T-helper 1 cell treated with Interleukin-12 subunit alpha and Interleukin-12 subunit beta and Interleukin-4 antibody, amounts not matched to agents 30 ng/mL and 1 ng/mL, for 36 hours (primary cell): ENCODE measurements around the gene NLRP1. TPM values are rescaled to one million over a fixed set of nuclear protein-coding genes. Genes with fewer than 3 reads are reported as not detected.

ENCODE experiments used
- intact Hi-C: fragments of 100-400 bp; cut with micrococcal nuclease; formaldehyde crosslinking; loops from one replicate; pipeline ENCODE4 v1.15.1; 2024
- total RNA-seq: library from RNA; stranded (reverse); gene quantifications from 2 replicates; pipeline ENCODE4 v1.2.3, GENCODE V29; 2022

Gene NLRP1
- total RNA-seq, 1 donor from 2014 or later: 69.0 TPM

DNA sequence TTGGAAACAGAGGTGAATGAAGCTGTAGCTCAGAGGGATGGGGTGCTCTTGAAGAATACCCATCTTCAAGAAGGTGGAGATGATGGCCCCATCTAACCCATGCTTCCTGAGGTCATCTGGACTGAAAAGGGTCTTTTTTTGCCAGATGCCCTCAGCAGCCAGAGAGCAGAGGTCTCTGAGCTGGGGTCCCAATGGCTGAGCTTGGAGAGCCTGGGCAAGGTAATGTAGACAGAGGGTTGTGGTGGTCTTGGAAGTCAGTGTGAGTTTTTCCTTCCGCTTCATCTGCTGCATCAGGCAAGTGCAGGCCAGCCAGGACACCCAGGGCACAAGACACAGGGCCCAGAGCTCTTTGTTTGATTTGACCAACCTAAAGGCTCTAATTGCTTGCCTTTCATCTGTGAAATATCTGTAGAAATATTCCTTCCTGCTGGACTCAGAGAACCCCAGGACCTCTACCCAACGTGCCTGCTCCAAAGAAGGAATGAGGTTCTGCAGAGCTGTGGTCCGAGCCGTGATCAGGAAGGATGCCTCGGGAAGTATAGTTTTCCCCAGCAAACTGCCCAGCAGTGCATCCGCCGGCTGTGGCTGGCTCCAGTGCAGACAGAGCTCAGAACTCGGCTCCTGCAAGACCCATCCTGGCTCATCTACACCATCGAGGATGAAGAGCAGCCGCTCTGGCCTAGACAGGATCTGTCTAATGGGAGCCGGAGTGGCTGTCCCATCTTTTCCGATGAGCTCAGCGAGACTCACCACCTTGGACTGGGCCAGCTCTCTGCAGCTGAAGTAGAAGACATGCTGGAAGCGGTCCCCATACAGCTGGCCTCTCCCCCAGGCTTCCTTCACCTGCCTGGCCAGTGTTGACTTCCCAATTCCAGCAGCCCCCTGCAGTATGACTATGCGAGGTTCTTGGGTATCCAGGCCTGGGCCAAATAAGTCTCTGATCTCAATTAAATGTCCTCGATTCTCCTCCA lies 25.2 kb downstream of the NLRP1 start:
- intact Hi-C loops: no loop called here

DNA sequence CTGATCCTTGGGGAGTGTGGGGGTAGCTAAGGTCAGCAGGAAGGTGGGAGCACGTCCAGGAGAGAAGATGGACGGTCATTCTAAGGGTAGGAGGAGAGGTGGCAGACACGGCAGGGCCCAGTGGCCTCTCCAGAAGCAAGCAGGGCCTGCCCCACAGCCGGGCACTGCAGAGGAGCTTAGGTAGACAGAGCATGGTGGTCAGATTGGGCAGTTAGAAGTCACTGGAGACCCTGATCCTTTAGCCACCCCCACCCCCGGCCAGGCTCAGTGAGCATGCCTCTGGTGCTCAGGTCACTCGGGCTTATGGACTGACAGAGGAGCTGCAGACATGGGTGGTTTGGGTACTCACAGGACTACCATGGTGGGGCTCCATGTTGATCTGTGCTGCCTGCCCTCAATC lies 26.3 kb downstream of the NLRP1 start:
- intact Hi-C loops: no loop called here

DNA sequence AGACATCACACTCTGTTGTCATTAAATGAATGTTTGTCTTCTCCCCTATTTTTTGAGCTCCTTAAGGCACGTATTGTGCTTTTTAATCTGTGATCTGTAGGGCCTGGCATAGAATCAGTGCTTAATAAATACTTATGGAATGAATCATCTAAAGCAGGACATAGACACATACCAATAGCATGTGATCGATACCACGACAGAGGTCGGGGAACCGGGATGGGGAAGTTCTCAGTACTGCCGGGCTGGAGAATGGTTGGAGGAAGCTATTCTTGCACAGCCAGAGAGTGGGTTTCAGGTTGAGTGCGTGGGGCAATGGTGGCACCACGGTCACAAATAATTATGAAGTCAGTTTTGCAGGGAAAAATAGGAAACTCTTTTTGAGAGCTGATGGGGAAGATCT lies 26.8 kb downstream of the NLRP1 start:
- intact Hi-C loops: no loop called here

- intact Hi-C loops: no loop called here
Observed at GRCh38 chr17:5555254-5555653, 29.1 kb downstream of the NLRP1 start.

GRCh38 chr17:5553479-5553878 lies 30.8 kb downstream of the NLRP1 start:
- intact Hi-C loops: no loop called here

GRCh38 chr17:5552841-5553240 lies 31.5 kb downstream of the NLRP1 start:
- intact Hi-C loops: no loop called here

DNA sequence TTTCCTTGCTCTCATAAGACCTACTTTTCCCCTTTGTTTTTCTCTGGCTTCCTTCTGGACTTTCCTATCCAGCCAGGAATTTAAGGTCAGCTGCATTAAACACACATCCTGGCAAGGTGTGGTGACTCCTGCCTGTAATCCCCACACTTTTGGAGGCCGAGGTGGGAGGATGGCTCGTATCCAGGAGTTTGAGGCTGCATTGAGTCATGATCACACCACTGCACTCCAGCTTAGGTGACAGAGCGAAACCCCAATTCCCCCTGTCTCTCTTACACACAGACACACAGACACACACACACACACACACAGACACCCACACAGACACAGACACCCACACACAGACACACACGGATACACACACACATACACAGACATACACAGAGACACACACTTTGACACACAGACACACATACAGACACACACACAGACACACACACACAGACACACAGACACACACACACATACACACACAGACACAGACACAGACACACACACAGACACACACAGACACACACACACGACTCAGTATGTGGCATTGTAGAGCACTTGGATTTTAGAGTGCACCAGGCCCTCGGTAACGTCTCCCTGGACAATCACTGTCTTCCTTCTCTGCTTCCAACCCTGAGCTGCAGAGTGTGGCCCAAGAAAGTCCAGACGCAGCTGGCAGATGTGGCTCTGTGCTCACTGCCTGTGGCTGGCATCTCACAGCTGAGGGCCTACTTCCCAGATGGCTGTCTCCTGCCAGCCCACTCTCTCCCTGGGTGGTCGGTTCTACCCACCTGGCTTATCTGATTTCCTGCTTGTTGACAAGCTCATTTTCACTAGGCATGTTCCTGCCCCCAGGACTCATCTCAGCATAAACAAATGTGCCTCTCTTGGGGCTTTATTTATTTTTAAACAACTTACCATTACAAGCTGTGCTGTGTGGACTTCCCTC lies 39.0 kb downstream of the NLRP1 start:
- intact Hi-C loops: no loop called here

GRCh38 chr17:5544115-5544514 lies 40.2 kb downstream of the NLRP1 start:
- intact Hi-C loops: no loop called here

DNA sequence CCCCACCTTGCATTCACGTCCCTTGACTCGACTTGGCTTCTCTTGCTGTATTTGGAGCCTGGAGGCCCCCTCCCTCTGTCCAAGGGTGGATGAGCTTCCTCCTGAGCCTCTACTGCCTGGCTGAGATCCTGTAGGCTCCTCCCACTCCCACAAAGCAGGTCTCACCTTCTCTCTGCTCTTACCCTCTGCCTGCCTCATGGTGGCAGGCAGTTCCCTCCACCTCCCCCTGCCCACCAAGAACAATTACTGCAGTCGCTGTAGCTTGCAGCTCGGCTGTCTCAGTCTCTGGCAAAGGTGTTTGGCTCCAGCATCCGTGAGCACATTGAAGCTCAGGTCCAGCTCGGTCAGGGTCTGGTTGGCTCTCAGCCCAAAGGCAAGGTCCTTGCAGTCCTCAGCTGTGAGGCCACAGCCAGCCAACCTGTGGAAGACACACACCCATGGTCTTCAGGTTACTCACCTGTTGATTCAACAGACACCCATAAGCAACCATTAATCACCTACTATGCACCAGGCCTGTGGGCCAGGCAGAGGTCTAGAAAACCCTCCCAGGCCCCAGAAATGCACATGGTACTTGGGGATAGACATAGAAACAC lies 42.6 kb downstream of the NLRP1 start:
- intact Hi-C loops: no loop called here

DNA sequence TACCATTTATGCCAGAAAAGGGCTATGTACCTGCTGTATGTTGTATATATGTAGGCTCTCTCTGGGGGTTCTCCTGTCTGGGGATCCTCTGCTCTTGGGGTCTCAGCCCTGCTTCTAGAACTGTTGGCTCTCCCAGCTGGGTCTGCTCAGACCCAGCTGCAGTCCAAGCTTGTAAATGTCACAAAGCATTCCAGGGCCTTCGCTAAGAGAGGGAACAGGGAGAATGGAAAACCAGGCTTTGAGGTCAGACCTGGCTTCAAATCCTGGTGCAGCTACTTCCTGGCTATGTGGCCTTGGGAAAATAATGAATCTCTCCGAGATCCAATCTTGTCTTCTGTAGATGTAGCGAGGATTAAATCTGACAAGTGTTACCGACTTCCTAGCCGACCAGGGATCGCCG lies 44.0 kb downstream of the NLRP1 start:
- intact Hi-C loops: no loop called here

GRCh38 chr17:5539286-5539685 lies 45.0 kb downstream of the NLRP1 start:
- intact Hi-C loops: no loop called here

DNA sequence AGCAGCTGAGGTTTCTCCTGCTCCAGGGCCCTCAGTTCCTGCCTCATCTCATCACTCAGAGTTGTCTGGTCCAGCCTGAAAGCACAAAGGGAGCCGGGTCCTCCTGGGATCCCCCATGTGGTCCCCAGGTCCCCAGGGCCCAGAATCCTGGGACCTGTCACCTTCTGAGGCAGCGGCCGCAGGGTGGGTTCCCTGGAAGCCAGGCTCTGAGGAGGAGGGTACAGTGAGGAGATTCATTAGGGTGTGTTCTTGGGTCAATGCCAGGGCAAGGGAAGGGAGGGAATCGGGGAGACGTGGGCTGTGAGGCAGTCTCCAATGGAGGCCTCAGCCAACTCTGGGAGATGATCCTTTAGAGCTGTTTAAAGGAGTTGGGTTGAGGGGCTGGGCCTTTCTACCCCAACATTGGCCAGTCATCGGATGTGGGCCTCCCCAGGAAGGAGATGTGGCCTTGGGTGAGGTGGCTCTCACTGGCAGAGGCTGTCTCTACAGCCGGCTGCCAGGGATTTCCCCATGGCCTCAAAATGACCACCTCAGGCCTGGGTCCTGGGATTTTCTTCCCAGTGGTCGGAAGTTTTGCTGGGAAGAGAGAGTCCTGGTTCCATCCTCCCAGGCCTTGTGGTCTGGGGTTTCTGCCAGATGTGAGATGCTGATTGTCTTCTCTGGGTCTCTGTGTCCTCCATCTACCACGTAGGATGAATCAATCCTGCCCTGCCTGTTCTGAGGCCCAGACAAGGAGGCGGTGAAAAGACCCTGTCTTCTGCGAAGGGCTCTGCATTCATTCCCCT lies 47.3 kb downstream of the NLRP1 start:
- intact Hi-C loops: no loop called here

DNA sequence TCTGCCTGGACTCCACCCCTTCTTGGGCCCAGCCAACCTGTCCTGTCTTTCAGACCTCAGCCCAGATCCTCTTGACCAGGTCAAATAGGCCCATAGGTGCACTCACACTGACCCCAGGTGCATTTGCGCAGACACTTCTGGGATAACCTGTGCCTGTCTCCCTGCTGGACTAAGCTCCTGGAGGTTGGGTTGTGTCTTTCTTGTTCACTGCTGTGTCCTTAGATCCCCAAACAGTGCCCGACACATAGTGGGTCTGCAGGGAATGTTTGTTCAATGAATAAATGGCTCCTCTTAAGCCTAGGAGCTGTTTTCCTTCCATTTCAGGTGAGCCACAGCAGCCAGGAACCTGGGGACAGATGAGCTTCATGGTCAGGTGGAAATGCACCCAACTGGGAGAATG lies 48.9 kb downstream of the NLRP1 start:
- intact Hi-C loops: no loop called here

- intact Hi-C loops: no loop called here
Observed at GRCh38 chr17:5533486-5534315, 50.6 kb downstream of the NLRP1 start.

GRCh38 chr17:5532581-5532980 lies 51.7 kb downstream of the NLRP1 start:
- intact Hi-C loops: no loop called here

DNA sequence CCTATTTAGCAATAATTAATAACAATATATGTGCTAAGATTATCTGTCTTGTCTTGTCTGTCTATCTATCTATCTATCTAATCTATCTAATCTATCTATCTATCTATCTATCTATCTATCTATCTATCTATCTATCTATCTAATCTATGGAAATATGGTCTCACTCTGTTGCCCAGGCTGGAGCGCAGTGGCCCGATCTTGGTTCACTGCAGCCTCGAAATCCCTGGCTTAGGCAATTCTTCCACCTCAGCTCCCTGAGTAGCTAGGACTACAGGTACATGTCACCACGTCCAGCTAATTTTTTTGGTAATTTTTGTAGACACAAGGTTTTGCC lies 53.3 kb downstream of the NLRP1 start:
- intact Hi-C loops: no loop called here

DNA sequence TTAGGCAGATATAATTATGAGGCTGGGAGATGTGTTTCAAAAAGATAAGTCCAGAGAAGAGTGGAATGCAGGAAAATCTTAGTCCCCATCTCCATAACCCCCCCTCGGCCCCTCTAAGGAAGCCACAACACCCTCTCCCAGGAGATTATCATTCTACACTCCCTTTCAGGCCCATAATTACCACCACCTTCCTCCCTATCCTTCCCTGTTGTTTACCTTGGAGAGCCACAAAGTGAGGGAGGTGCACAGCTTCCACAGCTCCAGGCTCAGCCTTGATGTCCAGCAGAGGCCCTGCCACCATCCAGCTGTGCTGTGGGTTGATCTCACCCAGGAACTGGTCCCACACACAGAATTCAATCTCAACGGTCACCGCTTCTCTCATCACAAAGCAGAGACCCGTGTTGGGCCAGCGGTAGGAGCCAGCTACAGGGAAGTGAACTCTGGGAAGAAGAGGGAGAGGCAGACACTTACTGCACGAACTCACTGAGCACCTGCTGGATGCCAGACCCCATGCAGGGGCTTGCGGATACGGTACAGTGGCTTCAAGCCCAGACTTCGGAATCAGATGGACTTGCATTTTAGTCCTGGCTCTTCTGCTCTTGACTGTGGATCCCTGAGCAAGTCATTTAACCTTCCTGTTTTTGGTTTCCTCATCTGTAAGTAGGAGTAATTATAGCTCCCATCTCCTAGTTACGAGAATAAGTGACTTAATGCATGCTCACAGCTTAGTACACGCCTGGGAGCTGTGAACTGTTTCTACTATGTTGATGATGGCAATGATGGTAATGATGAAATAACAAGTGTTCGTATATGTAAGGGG lies 53.8 kb downstream of the NLRP1 start:
- intact Hi-C loops: no loop called here

- intact Hi-C loops: no loop called here
Observed at GRCh38 chr17:5527601-5528250, 56.6 kb downstream of the NLRP1 start.
